C1 segment of cervical spinal cord (tissue), 14 donors: ENCODE results near the gene WNT3A.
A peak's percentile ranks its signal among the peaks of the same experiment; 100 is the strongest.

Experiments
- DNase-seq, 14 donors: peaks; one replicate each; lab custom pipeline; 2025; lab: John Stamatoyannopoulos, UW

The WNT3A gene

DNA sequence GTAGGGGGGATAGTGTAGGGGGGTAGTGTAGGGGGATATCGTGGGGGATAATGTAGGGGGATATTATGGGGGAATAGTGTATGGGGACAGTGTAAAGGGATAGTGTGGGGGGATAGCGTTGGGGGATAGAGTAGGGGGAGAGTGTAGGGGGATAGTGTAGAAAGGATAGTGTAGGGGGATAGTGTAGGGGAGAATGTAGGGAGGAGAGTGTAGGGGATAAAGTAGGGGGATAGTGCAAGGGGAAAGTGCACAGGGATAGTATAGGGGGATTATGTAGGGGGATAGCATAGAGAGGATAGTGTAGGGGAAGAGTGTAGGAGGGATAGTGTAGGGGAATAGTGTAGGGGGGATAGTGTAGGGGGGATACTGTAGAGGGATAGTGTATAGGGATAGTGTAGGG lies 63.4 kb downstream of the WNT3A start:
- no peak for DNase-seq

DNA sequence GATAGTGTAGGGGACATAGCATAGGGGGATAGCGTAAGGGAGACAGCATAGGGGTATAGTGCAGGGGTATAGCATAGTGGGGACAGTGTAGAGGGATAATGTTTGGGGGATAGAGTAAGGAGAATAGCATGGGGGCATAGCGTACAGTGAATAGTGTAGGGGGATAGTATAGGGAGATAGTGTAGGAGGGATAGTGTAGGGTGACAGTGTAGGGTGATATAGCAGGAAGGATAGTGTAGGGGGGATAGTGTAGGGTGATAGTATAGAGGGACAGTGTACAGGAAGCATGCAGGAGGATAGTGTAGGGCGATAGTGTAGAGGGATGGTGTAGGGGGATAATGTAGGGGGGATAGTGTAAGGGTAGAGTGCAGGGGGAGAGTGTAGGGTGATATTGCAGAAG lies 64.1 kb downstream of the WNT3A start:
- no peak for DNase-seq

DNA sequence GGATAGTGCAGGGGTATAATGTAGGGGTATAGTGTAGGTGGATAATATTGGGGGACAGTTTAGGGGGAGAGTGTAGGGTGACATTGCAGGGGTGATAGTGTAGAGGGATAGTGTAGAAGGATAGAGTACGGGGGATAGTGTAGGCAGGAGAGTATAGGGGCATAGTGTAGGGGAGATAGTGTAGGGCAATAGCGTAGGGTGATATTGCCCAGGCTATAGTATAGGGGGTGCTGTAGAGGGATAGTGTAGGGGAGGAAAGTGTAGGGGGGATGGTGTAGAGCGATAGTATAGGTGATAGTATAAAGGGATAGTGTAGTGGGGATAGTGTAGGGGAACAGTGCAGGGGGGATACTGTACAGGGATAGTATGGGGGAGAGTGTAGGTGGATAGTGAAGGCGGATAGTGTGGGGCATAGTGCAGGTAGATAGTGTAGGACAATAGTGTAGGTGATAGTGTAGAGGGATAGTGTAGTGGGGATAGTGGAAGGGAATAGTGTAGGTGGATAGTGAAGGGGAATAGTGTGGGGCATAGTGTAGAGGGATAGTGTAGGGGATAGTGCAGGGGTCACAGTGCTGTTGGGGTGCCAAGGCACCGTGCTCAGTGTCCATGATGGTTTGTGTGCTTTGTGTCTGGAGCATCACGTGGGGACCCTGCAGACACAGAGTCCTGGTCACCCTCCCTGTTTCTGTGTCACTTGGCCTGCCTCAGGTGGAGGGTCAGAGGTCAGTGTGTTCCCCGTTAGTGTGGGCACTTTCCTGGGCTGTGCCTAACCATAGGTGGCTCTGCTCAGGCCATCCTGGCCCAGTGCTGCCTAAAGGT lies 65.2 kb downstream of the WNT3A start:
- DNase-seq: no peak

DNA sequence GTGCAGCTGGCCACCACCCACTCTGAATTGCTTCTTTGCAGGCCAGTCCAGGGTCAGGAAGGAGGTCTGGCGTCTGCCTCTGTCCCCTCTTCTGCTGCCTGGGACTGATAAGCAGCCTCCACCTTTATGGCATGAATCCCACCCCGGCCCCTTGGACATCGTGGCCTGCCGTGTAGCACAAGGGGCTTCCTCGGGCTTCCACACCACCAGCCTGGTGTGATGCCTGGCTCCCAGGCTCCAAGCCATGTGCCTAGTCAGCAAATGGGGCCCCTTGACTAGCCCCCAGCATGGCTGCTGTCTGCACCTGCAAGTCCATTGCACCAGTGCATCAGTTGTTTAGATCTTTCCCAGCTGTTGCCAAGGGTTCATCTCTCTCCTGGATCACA lies 65.9 kb downstream of the WNT3A start:
- no peak for DNase-seq

DNA sequence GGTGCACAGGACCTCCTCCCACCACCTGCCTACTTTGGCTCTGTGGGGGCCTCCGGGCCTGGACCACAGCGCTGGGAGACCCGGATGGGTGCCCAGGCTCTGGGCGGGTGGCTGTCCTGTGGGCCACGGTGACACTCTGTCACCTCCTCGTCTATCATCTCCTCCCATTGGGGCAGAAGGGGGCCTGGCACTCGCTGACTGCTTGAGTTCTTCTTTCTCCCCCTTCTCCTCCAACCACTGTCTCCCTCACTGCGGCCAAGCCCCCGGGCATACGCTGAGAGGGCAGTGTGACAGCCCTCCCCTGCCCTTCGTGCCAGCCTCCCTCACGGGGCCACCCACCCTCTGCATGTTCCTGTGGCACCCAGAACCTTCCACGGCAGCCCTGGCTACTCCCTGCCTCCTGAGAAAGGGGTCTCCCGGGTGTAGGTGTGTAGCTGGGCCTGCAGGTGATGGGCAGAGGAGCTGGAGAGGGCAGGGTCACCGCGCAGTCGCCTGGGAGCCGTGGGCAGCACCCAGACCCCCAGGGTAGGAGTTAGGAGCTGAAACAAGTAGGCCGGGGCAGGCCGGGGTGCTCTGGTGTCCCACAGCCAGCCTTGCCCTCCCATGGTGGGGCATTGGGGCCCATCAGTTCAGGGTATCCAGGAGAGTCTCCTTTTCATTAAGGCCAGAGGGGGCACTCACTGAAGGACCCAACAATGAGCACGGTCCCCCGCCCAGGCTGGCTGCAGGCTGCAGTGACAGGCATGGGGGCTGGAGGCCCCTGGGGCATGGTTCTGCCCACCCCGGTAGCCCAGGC lies 66.5 kb downstream of the WNT3A start:
- no peak for DNase-seq

DNA sequence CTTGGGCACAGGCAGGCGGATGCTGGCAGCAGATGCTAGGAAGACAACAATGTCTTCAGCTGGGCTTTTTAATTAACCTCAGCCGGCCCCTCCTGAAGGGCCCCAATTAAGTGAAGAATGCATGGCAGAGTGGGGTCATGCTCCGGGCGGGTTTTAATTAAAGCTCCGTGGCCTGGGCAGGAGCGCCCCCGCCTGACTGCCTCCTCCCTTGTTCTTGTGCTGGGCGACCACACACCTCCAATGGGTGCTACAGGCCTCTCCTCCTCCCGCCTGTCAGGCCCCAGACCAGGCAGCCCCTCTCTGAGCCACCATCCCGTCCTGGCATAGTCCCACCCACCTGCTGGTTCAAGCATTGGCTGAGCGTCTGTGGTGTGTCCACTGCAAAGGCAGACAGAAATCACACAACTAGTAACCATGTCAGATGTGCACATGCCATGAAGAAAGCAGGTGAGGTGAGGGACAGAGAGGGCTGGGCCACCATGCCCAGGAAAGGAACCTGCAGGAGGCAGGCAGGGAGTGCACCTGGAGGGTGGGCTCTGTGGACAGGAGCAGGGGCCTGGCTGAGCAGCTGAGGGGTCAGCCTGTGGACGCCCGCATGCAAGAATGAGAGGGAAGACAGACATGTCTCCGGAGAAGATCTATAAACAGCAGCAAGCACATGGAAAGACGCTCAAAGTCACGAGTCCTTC lies 67.2 kb downstream of the WNT3A start:
- DNase-seq: no peak

DNA sequence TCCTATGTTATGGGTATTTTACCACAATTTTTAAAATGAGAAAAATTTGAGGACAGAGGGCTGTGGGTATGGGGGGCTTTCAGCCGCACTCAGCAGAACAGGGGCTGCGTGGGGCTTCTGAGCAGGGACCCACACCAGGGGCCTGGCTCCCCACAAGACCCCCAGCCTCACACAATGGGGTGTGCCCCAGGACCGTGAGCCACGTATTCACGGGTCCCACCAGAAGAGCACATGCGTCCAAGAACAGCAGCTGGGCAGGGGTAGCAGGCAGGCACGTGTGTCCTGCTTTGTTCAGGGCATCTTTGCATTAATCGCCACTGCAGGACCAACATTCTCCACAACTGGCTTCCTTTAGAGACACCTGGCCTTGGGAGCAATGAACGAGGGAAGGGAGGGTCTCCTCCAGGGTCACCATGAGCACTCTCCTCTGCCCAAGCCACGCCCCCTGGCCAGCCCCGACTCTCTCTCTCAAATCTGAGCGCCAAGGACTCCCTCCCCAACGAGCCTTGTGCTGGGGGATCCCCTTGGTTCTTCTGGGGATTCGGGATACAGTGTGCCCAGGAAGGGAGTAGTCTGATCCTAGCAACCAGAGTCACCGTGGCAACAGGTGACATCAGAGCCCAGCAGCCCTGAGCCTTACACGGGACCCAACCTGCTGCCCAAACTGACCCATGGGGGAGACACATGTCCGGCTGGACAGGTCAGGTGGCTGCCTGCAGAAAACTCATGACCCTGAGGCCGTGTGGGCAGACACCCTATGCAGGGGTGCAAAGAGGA lies 68.3 kb downstream of the WNT3A start:
- no peak for DNase-seq

DNA sequence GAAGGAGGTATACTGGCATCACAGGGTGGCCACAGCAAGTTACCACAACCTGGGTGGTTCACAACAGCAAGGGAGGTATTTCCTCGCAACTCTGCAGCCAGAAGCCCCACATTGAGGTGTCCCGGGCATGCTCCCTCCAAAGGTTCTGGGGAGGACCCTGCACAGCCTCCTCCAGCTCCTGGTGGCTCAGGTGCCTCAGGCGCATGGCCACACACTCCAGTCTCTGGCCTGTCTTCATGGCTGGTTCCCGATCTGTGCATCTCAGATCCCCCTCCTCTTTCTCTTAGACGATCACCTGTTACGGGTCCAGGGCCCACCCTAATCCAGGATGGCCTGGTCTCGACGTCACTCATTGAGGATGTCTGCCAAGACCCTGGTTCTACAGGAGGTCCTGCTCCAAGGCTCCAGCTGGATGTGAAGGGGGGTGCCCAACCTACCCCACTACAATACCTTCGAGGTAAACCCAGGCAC lies 69.0 kb downstream of the WNT3A start:
- no peak for DNase-seq

DNA sequence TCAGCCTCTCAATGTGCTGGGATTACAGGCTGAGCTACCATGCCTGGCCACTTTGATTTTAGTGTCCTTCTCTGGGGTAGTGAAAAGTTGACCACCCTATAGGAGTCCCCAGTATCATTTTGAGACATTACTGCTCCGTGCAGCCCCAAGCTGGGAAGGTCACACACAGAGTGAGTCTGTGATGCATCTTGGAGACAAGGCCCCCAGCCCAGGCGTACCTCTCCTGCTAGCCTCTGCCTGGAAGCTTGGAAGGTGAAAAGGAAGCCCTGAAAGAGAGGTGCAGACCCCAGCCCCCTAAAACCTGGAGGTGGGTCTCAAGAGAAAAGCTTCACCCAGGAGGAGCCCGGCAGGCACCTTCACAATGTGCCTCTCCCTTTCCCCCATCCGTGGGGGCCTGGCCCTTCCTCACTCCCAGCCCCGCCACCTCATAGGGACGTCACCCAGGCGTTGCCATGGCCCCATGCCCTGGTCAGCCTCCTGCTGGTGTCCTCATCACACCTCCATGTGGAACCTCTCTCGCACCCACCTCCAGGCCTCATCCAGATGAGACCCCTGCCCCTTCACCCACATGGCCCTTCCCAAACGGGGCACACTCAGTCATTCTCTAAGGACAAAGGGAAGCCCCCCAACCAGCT lies 70.1 kb downstream of the WNT3A start:
- no peak for DNase-seq

DNA sequence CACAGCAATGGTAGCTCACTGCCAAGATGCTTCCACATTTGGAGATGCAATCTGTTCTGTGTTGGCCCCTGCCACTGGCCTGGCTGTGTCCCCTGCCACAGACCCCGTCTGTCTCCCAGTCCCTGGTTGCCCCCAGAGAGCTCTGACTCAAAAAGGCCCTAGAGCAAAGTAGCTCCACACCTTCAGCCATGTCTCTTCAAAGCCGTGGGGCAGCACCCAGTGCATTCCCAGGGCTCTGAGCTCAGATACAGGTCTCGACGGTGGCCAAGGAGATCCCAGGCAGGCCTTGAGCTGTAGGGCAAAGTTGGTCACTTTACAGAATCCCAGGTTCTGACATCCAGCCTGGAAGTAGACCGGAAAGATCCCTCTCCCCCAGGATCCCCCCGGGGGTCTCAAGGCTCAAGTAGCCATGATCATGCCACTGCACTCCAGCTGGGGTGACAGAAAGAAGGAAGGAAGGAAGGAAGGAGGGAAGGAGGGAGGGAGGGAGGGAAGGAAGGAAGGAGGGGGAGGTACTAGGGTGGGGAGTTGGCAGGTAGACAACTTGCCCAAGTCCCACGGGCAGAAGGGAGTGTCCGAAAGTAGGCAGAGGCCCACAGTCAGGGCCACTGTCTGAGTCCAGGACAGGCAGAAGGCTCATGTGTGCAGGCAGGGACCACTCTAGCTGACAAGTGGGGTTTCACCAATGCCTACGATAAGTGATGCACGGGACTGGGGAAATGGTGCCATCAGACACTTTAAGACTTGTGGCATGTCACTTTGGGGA lies 71.0 kb downstream of the WNT3A start:
- no peak for DNase-seq

DNA sequence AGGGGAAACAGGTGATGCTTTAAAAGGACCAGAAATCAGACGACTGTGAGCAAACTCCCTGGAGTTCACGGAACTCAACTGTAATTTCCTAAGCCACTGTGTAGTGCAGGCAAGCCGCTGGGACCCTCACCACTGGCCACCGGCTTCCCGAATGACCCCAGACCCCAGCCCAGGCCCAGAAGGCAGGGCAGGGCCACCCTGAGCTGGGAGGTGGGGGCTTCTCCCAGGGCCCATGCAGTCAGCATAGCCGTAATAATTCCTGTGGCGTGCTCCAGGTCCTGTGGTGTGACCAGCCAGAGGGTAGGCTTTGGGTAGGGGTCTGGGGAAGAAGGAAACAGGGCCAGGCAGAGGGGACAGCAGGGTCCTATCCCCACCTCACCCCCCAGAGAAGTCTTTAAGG lies 72.2 kb downstream of the WNT3A start:
- no peak for DNase-seq

DNA sequence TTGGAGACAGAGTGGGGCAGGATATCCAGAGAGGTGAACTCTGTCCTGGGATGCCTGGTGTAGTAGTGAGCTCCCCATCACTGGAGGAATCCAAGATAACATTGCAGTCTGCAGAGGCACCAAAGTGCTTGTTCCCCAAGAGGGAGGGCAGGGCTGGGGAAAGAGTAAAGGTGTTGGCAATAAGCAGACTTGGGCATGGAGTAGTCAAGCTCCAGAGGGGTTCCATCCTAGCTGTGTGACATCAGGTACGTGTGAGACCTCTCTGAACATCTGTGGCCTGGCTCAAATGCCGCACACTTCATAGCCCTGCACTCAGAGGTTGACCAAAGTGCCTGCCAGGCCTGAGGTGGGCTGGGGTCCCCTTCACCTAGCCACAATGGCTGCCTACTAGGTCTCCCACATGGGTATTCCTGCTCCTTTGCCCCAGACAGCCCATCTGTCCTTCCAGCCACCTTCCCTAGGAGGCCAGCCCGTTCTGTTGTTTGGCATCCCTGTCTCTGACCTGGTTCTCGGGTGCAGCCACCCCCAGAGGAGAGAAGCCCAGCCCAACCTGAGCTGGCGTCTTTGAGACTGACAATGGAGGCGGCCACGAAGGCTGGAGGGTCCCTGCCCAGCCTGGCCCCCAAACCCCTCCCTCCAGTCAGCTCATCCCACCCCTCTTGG lies 72.9 kb downstream of the WNT3A start:
- no peak for DNase-seq

DNA sequence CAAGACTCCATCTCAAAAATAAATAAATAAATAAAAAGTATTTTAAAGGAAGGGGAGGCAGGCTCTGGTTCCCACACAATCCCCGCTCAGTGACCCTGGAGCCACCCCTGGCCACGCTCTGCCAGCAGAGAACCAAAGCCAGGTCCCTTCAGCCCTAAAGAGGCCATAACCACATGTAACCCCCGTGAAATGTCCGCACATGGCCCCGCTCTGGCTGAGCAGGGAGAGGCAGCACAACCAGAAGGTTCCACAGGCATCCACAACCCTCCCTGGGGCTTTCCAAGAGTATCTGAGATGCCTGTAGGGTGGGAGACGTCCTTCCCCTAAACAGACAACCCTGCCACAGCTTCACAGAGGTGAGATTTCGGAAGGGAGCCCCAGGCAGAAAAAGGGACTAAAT lies 74.3 kb downstream of the WNT3A start:
- DNase-seq: no peak

DNA sequence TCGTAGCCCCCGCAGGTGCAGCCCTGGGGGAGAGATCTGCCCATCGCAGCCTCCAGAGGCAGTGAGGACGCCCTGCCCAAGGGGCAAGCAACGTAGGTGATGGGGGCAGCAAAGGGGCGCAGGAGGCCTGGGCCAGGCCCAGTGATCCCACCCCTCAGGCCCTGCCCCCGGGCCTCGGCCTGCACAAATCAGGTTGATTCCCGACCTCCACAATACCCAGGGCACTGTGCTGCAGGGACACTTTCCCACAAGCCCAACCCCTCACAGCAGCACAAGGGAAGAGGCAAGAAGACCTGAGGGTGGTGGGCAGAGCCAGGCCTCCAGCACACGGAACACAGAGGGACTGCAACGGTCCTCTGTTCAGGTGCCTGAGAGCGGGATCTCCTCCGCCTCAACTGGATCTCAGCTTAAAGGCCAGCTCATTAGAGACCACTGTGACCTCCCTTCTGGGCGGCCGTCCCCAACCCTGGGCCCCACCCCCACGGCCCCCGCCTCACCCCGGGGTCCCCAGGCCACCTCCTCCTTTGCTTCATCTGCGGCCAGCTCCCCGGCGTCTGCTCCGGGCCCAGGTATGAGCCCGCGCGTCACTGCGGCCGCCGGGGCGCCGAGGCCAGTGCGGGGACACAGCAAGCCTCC lies 74.9 kb downstream of the WNT3A start:
- DNase-seq: no peak

DNA sequence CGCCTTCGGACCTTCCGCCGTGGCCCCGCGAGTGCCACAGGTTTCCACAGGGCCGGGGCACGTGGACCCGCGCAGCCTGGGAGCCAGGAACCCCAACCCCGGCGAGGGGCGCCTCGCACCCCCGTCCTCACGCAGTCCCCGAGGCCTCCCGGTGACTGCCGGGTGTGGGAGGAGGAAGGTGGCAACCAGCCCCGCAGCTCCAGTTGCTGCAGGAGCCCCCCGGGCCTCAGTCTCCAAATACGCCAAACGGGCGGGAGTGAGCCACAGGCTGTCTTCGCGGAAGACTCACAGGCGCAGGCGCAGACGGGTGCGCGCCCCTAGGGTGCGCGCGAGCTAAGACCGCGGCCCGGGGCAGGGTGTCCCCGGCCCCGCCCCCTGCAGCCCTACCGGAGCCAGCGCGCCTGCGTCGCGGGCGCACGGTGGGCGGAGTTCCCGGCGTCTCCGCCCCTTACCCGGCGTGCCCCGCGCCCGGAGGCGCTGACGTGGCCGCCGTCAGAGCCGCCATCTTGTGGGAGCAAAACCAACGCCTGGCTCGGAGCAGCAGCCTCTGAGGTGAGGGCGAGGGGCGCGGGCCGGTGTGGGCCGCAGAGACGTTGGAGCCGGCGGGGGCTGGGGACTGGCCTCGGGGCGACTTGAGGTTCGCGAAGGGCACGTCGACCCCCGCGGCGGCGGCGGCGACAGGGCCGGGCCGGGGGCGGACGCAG lies 75.6 kb downstream of the WNT3A start, which contains the start of gene ARF1:
TSS of gene ARF1 (plus strand) at position 495 of the 704 bp plus-strand sequence. CDS start 14,407 bp downstream, outside the sequence.
- peak in 13 of 14 donors; percentile 79 to 97 (median 87) for DNase-seq

DNA sequence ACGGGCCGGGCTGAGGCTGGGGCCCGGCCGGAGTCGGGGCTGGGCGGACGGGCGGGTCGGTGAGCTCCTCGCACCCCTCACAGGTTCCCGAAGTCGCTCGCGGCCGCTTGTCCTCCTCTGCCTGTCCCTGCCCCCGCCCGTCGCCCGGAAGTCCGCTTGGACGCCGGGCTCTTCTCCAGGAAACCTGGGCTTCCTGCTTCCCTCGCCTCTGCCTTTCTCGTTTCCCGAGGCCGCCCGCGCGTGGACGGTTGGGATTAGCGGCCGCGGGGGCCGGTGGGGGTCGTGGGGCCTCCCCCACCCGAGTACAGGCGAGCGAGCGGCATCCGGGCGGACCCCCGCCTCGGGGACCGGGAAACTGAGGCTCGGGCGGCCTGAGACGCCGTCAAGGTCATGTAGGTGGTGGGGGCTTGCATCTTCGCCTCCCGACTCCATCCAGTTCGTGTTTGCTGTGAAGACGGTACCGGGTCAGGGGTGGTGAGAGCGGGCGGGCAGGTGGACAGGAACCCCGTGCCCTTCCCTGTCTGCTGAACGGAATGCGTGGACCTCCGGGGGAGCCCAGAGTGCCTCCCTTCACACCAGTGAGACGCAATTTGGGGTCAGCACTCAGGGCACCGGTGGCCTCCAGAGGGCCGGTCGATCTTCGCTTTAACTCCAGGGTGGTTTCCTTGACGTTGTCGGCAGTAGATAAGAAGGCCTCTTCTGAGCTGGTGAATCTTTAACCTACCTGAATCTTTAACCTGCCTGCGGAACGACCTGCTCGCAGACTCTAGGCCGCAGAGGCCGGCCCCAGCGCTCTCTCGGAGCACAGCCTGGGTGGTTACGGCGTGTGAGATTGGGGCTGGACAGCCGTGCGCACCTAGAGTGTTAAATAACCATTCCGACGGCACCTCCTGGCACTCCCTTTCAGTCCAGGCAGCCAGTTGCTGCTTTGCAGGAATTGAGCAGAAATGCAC lies 76.4 kb downstream of the WNT3A start:
- DNase-seq: peak in 5 of 14 donors; percentile 22 to 68 (median 67)

DNA sequence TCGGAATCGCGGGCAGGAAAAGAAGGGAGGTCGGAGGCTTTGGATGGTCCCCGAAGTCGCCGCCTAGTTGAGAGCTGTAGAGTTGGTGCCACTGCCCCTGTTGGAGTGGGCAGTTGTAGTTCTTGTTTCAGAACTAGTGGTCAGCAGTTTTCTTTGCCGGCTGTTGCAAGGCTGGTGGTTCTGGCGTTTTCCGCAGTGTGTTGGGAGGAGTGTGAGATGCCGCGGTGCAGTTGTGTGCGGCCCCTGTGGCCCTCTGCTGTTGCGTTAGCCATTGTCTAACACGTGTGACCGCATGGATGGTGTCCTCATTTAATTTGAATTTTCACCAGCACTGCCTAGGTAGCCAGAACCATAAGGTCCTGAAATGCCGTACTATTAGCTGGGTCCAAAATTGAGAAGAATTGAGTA lies 77.1 kb downstream of the WNT3A start:
- peak in 3 of 14 donors; percentile 17 to 30 (median 19) for DNase-seq
